GM18868 (cell line): ENCODE data around the gene NADSYN1.

Experiments
- ATAC-seq: cut with Tn5 transposase; IDR thresholded peaks from one replicate; pipeline ENCODE4 v1.9.1; 2021; ENCODE audit warnings: mild to moderate bottlenecking, moderate library complexity; ENCODE audit not compliant: unreplicated experiment

Gene NADSYN1

DNA sequence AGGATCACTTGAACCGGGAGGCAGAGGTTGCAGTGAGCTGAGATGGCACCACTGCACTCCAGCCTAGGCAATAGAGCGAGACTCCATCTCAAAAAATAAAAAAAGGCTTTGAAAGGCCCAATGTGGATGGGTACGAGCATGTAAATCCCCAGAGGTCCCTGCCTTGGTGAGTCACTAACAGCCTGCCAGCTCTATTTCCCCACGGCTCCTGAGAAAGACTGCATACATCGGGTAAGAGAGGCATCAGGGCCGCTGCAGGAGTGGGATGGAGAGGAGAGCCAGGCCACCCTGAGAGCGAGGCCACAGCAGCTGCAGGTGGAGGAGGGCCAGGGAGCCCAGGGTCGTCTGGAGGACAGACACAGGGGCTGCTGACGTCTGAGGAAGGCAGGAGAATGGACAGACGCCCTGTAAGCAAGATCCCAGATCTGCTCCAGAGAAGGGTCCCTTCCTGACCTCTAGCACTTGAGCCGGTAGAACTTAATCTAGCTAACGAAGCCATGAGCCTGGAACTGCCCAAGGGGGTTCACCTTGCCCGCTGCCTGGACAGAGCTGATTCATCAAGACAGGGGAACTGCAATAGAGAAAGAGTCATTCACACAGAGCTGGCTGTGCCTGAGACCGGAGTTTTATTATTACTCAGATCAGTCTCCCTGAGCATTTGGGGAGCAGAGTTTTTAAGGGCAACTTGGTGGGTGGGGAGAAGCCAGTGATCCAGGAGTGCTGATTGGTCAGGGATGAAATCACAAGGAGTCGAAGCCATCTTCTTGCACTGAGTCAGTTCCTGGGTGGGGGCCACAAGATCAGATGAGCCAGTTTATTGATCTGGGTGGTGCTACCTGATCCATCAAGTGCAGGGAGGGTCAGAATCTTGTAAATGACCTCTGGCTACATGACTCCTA lies 90.1 kb downstream of the NADSYN1 start:
- no peak for ATAC-seq

DNA sequence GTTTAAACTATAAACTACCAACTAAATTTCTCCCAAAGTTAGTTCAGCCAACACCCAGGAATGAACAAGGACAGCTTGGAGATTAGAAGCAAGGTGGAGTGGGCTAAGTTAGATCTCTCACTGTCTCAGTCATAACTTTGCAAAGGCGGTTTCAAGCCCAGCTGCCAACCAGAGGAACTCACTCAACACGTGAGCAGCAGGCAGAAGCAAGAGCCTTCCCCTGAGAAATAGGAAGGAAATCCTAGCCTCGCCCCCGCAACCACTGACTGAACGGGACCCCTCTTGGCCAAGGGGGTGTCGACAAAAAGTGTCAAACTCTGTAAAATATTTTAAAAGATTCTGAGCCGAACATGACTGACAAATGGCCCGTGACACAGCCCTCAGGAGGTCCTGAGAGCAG lies 90.9 kb downstream of the NADSYN1 start:
- no peak for ATAC-seq

- no peak for ATAC-seq
Observed at GRCh38 chr11:71544525-71545214, 91.7 kb downstream of the NADSYN1 start.

GRCh38 chr11:71545405-71545966 lies 92.5 kb downstream of the NADSYN1 start:
- ATAC-seq, result no peak

DNA sequence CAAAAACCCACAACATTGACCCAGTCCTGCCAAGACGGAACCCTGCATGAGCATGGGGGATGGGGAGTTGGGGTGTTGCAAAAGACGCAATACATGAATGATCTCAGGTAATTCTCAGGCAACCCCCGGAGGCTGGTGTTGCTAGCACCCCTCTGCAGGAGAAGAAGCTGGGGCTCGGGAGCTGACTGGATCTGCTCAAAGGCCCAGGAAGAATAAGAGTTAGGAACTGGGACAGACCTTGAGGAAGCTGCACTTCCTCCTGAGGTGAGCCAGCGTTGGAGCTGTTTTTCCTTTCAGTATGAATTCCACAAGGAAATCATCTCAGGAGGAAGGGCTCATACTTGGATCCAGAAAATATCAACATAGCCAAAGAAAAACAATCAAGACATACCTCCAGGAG lies 95.1 kb downstream of the NADSYN1 start, which contains the start of gene KRTAP5-9:
KRTAP5-9 (plus strand) TSS at position 301 of the 400 bp plus-strand sequence. CDS start 238 bp downstream, outside the sequence.
- ATAC-seq, result no peak

DNA sequence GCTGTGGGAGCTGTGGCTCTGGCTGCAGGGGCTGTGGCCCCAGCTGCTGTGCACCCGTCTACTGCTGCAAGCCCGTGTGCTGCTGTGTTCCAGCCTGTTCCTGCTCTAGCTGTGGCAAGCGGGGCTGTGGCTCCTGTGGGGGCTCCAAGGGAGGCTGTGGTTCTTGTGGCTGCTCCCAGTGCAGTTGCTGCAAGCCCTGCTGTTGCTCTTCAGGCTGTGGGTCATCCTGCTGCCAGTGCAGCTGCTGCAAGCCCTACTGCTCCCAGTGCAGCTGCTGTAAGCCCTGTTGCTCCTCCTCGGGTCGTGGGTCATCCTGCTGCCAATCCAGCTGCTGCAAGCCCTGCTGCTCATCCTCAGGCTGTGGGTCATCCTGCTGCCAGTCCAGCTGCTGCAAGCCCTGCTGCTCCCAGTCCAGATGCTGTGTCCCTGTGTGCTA lies 95.7 kb downstream of the NADSYN1 start:
- ATAC-seq, result no peak
